GM12872 (cell line): Measurements from ENCODE around the gene AUH.

Experiments used
- TF ChIP-seq, protein P1 (sequence below): IDR thresholded peaks from 3 replicates; pipeline ENCODE4 v1.5.1; 2011; ENCODE audit warnings: low read depth, mild to moderate bottlenecking, low read length, moderate library complexity; ENCODE audit not compliant: insufficient read depth

AUH gene

DNA sequence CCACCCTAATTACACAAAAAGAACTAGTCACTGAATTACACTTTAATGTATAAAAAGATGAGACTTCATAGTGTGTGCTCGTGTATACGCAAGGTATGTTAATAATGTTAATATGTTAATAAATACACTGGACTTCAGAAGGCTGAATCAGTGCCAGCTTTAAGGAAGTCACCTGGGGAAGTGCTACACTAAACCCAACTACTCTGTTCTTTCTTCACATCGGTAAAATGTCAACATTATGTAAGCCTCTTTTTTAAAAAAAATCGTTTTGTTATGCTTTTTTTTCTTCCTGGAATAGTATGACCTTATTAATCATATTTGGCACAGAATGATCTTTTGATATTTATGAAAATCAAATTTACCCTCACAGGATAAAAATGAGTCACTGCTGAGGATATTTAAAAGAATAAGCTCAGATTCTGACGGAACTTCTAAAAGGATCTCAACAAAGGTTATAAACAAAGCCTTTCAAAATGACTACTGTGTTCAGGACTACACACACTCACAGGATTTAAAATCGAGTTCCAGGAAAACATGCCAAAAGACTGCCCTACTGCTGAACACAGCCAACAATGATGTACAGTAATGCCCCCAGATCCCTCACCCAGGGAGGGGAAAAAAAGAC lies 75.9 kb downstream of the AUH start:
- TF ChIP-seq, protein P1, sequence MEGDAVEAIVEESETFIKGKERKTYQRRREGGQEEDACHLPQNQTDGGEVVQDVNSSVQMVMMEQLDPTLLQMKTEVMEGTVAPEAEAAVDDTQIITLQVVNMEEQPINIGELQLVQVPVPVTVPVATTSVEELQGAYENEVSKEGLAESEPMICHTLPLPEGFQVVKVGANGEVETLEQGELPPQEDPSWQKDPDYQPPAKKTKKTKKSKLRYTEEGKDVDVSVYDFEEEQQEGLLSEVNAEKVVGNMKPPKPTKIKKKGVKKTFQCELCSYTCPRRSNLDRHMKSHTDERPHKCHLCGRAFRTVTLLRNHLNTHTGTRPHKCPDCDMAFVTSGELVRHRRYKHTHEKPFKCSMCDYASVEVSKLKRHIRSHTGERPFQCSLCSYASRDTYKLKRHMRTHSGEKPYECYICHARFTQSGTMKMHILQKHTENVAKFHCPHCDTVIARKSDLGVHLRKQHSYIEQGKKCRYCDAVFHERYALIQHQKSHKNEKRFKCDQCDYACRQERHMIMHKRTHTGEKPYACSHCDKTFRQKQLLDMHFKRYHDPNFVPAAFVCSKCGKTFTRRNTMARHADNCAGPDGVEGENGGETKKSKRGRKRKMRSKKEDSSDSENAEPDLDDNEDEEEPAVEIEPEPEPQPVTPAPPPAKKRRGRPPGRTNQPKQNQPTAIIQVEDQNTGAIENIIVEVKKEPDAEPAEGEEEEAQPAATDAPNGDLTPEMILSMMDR: no peak

DNA sequence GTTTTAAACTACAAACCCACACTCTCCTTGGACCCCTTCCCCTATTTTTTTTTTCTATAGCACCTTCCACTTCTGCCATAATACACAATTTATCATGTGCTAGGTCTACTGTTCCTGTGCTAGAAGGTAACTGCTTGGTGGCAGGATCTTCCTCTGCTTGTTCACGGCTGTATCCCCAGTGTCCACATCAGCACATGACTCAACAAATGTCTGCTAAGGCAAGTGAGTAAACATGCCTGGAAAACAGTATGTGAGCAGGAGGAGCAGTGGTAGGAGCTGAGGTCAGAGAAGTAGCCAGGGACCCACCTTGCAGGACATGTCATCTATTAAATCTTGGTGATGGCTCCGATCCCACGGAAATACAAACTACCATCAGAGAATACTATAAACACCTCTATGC lies 79.4 kb downstream of the AUH start:
- TF ChIP-seq, protein P1: no peak

DNA sequence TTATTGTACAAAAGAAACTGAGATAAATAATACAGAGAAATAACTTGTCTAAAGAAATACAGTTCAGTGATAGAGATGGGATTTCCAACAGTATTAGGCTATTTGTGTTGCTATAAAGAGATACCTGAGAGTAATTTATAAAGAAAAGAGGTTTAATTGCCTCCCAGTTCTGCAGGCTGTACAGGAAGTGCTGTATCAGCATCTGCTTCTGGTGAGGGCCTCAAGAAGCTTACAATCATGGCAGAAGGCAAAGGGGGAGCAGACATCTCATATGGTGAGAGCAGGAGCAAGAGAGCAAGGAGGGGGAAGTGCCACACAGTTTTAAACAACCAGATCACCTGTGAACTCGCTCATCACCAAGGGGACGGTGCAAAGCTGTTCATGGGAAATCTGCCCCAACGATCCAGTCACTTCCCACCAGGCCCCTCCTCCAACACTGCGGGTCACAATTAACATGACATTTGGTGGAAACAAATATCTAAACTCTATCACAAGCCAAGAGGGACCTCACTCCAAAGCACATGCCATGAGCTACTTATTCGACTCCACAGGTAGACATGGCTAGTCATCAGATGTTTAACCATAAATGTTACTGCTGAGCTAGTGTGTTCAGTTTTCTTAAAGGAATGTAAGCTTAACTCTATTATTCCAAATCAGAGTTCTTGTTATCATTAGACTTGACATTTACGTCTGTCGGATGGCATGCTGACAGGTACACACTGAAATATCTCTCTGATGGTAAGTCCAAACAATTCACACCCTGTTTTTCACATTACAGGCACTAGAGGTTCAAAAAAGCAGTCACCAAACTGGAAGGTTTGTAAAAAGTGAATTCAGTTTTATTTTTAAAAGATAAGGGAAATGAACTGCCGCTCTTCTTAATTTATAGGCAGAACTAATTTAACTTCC lies 82.2 kb downstream of the AUH start:
- TF ChIP-seq, protein P1: no peak

DNA sequence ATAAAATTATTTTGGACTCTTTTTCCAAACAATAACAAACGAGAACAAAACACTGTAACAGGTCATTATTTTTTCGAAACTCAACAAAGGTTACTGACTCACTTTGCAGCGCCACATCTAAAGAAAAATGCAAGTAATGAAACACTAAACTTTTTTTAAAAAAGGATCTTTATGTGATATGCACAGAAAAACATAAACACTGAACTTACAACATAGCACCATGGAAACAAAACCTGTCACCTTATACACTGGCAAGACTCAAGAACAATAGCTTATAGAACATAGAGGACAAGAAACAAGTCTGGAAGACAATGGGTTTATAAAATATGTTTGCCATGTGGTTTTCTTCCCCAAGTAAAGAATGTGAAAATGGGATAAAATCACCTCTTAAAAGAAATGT lies 85.2 kb downstream of the AUH start:
- TF ChIP-seq, protein P1: no peak

DNA sequence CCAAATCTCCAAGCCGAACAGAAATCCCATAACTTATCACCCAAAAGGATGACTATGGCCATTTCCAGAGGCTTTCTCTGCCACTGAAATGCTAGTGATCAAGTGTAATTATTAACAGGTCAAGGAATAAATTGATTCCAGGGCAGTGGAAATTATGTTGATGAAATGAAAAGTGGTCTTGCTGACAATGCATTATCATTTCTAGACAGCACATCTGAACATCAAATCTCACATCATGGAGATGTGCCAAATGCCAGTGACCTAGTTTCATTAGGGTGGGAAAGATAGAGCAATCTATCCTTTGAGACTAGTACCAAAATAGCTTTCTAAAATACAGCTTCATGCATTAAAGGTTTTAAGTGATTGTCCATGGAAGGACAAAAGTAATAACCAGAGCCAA lies 86.1 kb downstream of the AUH start:
- TF ChIP-seq, protein P1: no peak

DNA sequence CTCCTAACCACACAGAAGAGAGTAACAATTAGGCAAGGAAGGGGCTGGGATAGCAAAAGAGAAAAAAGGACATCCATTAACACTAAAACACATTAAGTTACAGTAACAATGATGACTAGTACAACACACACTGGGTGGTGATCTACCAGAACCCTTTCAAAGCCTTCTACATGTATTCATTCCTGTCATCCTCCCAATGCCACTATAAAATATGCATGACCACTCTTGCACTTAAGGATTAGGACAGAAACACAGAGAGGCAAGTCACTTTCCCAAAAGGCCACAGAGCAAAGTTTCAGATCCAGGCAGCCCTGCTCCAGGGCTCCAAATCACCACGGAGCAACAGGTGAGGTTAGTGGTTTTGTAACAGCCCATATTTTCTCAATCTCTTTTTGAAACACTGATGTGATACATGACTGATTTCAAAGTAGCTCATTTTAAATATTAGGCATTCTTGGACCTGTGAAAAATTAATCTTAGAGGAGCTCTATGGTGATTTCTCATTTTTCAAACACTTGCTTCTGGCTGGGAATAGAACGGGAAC lies 86.7 kb downstream of the AUH start:
- TF ChIP-seq, protein P1: no peak

DNA sequence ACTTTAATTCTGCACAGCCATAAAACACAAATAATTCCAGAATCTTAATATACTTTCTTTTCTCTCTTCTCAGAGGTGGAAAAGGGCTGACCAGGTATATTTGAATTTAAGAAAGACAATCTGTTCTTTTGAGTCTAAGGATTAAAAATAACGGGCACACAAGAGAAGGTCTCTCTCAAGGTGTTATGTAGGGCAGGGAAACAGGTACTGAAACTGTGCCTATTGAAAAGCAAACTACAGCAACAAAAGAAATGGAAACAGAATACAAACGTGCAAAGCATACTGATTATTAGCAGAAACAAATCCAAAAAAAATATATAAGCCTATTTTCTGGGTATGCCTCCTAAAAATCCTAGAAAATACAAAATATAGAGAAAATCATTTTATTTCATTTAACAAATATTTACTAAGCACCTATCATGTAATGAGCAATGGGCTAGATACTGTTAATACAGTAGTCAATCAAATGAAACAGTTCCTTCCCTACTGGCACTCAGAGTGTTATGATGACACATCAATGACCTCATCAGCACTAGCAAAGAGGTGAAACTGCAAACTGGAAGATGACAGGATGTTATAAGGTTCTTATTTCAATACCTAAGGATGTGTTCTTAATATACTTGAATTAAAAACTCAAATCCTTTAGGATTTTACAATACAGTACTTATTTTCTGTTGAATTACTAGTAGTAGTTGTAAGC lies 87.7 kb downstream of the AUH start:
- TF ChIP-seq, protein P1: no peak
